COLO668 (cell line): Measurements from ENCODE around the gene TPST2.

Source experiments
- DNase-seq: peaks from one replicate; lab custom pipeline; 2025; ENCODE audit not compliant: unreplicated experiment; lab: John Stamatoyannopoulos, UW

Gene TPST2

DNA sequence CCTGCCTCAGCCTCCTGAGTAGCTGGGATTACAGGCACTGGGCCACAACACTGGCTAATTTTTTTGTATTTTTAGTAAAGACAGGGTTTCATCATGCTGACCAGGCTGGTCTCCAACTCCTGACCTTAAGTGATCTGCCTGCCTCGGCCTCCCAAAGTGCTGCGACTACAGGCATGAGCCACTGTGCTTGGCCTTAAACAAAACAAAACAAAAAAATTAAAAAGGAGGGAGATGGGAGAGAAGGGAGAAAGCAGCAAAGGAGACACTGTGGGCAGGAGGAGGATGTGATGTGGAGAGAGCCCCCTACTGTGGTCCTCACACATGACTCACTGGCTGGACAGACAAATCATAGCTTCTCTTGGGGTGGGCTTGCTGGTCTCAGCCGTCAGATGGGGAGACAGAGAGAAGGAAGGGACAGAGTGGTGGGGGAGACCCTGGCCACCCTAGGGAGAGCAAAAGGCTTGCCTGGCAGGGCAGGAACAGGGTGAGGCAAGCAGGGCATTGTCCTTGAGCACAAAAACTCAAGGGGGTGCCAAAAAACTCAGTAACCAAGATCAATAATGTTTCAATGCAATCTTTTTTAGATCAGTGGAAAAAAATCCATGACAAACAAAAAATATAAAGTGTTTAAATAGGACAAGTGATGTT is 31.6 kb downstream of the TPST2 start:
- DNase-seq: no peak

DNA sequence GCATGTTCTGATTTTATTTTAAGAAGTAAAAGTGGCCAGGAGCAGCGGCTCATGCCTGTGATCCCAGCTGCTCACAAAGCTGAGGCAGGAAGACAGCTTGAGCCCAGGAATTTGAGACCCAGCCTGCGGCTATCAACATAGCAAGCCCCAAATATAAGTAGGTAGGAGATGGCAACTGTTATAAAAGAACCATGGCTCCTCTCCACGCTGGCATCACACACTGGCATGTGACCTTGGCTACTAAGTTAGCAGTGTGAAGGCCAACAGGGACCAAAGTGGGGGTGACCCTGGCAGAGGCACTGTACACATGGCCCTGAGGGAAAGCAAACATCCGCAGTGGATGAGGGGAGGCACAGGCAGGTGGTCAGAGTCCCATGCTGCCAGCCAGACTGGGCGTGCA is 33.0 kb downstream of the TPST2 start:
- DNase-seq: no peak

DNA sequence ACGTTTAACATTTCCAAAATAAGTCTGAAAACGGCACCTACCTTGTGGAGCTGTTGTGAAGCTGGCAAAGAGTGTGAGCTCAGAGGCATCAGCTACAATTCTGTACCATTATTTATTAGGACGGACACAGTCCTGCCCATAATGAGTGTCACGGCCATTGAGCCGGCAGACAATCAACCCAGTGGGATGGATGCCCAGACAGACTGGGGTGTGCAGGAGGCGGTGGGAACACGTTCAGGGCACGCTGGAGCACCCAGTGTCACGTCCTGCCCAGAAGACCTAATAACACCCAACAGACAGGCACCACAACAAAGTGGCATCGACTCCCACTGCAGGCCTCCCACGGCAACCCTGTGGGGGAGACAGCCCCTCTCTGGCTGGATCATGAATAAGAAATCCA is 34.5 kb downstream of the TPST2 start:
- no peak for DNase-seq

- no peak for DNase-seq
These were observed 35.0 kb downstream of the TPST2 start for GRCh38 chr22:26554956-26555355.

- no peak for DNase-seq
These were observed 36.7 kb downstream of the TPST2 start for GRCh38 chr22:26553056-26553752.

DNA sequence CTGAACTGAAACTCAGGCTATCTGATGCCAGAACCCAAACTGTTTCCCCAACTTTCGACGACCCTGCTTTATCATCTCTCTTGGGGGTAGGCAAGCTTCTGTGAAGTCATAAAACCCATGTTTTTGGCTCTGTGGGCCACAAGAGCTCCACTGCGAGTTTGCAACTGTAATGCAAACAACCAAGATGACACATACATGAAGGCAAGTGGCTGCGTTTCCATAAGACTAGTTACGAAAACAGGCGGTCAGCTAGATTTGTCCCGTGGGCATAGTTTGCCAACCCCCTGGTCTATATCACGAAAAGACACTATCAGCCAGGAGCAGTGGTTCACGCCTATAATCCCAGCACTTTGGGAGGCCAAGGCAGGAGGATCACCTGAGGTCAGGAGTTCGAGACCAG is 37.5 kb downstream of the TPST2 start:
- no peak for DNase-seq

GRCh38 chr22:26551568-26551967 is 38.4 kb downstream of the TPST2 start:
- no peak for DNase-seq

DNA sequence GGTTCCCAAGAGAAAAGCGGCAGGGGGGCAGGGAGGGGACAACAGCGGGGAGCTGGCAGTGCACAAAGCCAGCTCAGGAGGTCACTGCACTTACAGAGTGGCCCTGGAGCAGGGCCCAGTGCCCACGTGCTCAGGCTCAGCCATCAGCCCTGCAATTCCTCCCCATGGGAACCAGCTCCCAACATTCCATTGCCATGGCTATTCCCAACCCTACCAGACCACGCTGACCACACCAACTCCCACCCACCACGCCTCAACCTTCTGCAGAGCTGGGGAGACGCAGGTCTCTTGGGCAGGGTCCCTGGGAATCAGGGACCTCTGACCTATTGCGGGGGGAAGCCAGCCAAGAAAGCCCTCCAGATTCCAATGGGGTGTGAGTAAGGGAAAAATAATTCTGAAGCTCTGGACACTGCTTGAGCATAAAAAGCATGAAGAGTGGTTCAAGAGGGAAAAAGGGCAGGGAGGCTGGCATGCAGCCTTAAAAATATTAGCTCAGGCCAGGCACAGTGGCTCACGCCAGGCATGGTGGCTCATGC is 39.4 kb downstream of the TPST2 start:
- no peak for DNase-seq

GRCh38 chr22:26549902-26550497 is 39.9 kb downstream of the TPST2 start:
- no peak for DNase-seq

- DNase-seq: no peak
These were observed 40.9 kb downstream of the TPST2 start for GRCh38 chr22:26548984-26549383.

DNA sequence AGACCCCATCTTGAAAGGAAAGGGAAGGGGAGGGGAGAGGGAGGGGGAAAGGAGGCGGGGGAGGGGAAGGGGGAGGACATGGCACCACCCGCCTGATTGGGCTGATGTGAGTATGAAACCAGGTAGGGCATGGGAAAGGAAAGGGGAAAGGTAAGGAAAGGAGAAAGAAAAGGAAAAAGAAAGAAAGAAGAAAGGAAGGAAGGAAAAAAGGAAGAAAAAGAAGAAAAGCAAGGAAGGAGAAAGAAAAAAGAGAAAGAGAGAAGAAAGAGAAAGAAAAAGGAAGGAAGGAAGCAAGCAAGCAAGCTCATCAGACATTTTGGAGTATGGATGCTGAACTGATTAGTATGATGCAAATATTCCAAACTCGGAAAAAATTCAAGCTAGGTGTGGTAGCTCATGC is 41.6 kb downstream of the TPST2 start:
- DNase-seq: no peak

DNA sequence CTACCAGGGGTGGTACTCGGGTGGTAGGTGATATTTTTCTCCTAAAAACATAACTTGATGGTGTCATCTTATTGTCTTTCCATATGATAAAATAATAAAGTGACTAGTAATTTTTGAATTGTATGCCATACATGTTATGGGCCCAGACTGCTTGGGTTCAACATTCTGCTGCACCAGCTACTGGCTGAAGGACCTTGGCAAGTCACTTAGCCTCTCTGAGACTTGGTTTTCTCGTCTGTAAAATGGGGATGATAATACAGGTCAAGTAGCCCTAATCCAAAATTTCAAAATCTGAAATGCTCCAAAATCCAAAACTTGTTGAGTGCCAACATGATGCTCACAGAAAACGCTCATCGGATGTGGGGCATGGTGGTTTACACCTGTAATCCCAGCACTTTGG is 42.1 kb downstream of the TPST2 start:
- no peak for DNase-seq

DNA sequence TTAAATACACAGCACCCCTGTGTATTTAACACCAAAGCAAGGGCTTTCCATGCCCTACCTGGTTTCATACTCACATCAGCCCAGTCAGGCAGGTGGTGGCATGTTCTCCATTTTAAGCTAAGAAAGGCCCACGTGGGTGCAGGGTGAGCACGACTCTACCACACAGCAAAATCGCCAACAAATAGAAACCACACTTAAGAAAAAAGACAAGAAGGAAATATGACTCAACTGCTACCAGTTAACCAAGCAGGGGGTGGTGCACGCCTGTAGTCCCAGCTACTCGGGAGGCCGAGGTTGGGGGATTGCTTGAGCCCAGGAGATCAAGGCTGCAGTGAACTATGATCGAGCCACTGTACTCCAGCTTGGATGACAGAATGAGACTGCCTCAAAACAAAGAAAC is 42.5 kb downstream of the TPST2 start:
- no peak for DNase-seq

DNA sequence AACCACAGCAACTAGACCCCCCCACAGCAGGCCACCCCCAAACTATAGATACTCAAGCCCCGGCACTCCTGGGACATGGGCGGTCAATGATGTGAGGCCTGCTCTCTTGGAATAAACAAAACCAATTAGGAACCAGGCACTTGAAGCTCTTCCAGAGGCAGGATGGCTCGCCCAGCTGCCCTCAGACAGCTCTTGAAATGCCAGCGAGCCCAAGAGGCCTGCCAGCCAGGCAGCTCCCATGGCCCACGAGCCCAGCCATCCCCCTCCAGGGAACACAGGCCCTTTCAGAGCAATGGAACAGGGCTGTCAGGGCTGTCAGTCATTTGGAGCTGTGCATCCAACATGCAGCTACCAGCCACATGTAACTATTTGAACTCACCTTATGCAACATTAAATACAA is 43.6 kb downstream of the TPST2 start:
- DNase-seq: no peak

DNA sequence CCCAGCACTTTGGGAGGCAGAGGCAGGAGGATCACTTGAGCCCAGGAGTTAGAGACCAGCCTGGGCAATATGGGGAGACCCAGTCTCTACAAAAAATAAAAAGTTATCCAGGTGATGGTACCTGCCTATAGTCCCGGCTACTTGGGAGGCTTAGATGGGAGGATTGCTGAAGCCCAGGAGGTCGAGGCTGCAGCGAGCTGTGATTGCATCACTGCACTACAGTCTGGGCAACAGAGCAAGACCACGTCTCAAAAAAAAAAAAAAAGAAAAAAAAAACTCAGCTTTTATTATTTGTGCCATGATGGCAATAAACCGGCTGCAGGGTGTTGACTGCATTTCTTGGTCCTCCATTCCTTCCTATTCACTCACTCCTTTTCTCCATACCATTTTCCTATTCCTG is 44.1 kb downstream of the TPST2 start:
- DNase-seq: no peak

DNA sequence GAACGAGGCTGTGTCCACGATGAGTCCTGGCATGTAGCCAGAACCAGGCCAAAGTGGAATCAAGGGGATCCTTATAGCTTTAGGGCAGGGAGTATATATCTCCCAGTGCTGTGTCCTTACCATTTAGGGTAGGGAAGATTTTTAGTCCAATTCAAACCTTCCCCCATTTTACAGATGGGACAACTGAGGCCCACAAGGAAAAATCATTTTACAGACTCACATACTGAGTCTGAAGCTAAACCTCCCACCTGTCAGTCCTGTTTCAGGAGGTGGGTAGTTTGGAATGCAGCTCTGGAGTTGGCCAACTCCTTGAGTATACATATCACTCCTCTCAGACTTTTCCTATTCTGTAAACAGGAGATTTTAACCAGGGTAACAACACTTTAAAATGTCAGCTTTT is 44.5 kb downstream of the TPST2 start:
- no peak for DNase-seq

DNA sequence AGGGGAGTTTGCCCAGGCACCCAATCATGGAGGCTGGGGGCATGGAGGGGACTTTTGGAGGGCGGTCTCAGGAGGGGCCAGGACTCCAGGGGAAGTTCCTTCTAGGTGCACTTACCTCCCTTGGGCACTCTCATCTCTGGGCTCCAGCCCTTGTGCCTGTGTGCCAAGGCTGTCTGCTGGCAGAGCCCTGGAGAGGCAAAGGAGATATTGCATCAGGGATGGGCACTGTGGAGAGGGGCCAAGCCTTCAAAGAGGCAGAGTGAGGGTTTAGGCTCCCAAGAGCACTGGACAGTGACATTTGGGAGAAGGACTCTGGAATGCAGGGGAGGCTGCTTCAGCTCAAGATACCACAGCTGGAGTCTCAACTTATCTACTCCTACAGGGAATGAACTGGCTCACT is 45.4 kb downstream of the TPST2 start:
- DNase-seq: no peak

DNA sequence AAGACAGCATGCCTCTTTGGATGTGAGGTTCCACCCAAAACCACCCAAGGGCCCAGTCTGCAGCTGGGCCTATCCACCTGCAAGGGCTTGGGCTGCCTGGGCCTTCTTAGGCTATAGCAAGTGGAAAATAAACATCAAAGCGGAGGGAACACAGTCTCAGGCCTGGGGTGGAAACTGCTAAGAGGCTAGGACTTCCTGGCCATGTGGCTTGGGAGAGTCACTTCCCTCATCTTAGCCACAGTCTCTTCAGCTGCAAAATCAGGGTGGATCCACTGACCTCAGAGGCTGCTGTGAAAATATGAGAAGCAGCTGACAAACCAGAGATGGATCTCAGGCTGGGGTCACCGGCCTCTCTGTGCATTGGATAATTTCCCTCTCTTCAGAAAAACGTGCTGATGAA is 47.1 kb downstream of the TPST2 start:
- no peak for DNase-seq

- DNase-seq: no peak
These were observed 48.6 kb downstream of the TPST2 start for GRCh38 chr22:26541167-26541819.

DNA sequence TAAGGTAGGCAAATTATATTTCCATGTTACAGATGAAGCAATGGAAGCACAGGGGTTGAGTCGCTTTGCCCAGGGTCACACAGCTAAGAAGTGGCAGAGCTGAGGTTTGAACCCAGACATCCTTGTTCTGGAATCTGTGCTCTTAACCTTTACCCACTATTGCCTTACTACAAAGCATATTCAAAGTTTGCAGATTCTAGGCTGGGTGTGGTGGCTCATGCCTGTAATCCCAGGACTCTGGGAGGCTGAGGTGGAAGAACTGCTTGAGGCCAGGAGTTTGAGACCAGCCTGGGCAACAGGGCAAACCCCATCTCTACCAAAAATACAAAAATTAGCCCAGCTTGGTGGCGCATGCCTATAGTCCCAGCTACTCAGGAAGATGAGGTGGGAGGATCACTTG is 49.8 kb downstream of the TPST2 start:
- no peak for DNase-seq

GRCh38 chr22:26536762-26537134 is 53.2 kb downstream of the TPST2 start:
- no peak for DNase-seq
